GM12874 (cell line): ENCODE data around the gene RWDD2A.

Experiments
- TF ChIP-seq, protein P1 (sequence below): IDR thresholded peaks from 2 replicates; pipeline ENCODE4 v1.5.1; 2011; ENCODE audit warnings: low read depth, mild to moderate bottlenecking, control low read depth, low read length, moderate library complexity; ENCODE audit not compliant: insufficient read depth

RWDD2A gene

DNA sequence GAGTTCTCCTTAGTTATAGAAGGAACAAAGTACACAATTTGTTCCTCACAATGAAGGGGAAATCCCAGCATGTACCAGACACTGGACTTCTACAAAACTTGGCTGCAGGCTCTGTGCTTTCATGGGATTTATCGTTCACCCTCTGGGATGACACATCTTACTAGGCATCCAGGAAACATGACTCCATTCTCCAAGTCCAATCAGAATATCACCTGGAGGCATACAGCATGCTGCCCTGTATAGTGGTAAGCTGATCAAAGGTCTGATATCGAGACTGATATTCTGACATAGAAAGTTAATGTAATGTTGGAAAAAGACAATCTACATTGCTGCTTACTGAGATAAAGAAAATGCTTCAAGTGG is 6.7 kb downstream of the RWDD2A start:
- TF ChIP-seq, protein P1, sequence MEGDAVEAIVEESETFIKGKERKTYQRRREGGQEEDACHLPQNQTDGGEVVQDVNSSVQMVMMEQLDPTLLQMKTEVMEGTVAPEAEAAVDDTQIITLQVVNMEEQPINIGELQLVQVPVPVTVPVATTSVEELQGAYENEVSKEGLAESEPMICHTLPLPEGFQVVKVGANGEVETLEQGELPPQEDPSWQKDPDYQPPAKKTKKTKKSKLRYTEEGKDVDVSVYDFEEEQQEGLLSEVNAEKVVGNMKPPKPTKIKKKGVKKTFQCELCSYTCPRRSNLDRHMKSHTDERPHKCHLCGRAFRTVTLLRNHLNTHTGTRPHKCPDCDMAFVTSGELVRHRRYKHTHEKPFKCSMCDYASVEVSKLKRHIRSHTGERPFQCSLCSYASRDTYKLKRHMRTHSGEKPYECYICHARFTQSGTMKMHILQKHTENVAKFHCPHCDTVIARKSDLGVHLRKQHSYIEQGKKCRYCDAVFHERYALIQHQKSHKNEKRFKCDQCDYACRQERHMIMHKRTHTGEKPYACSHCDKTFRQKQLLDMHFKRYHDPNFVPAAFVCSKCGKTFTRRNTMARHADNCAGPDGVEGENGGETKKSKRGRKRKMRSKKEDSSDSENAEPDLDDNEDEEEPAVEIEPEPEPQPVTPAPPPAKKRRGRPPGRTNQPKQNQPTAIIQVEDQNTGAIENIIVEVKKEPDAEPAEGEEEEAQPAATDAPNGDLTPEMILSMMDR = no peak

DNA sequence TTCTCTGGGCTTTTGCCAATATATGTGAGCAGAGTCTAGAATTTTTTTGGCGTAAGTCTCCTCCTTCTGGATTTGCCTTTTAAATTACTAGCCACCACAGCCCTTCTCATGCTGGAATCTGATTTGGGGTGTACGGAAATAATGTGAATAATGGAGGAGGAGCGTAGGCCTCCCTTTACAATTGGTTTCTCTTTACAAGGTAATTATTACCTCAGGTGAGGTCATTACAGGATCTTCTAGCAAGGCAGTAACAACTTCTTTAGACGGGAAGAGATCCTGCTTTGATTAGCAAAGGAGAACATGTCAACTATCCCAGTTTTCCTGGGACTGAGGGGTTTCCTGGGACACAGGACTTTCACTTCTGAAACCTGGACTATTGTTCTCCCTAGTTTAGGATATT is 8.9 kb downstream of the RWDD2A start:
- TF ChIP-seq, protein P1 = no peak

DNA sequence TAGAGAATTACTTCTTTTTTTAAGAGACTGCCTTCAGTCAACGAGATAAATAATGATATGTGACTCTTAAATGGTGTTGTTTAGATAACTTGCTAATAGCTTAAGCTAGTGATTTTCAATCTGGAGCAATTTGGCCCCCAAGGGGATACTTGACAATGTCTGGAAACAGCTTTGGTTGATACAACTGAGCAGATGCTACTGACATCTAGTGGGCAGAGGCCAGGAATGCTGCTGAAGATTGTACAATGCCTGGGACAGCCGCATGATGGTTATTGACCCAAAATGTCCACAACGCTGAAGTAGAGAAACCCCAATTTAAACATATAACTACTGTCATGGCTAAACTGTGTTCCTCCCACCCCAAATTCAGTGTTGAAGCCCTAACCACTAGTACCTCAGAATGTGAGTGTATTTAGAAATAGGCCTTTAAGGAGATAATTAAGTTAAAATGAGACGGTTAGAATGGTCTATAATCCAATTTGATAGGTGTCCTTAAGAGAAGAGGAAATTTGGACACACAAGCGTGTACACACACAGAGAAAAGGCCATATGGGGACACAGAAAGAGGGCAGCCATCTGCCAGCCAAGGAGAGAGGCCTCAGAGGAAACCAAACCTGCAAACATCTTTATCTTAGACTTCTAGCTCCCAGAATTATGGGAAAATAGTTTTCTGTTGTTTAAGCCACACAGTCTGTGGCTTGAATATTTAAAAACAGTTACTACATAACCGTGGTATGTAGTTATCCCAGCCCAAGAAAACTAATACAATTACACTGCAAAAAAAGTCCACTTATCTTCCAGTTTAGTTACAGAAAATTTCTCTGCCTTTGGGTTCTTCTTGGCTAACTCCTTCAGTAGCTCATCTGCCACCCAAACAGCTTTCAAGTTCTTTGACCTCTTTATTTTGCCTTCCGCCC is 22.2 kb downstream of the RWDD2A start:
- TF ChIP-seq, protein P1 = peak; percentile 79

DNA sequence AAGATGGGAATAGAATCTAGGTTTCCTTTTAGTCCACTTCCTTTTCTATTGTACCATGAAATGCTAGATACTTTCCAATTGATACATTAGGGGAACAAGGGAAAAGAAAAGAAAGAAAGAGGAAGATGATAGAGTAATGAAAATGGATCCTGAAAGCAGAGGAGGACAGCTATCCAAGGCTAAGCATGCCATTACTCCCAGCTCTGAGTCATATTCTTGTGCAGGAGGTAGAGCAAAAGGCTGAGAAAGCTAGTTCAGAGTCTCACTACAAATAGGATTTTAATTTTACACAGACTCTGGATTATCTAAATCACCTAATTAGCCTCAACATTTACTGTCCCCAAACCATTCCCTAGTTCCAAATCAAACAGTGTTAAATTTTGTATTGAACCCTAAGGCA is 23.6 kb downstream of the RWDD2A start:
- TF ChIP-seq, protein P1 = no peak

DNA sequence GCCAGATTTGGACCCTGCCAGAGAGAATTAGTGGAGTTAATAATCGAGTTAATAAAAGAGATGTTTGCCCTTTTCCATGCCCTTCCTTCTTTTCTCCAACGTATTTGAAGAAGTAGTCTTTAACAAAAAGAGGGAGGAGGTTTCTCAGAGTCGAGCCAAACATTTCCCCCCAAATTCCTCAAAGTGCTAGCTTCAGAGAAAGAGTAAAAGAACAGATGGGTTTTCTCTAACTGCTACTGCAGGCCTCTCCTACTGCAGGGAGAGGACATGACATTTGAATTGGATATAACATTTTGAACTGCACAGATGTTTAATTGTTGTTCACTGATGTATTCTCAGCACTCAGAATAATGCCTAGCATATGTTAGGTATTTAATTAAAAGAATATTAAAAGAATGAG is 25.5 kb downstream of the RWDD2A start:
- TF ChIP-seq, protein P1 = no peak

DNA sequence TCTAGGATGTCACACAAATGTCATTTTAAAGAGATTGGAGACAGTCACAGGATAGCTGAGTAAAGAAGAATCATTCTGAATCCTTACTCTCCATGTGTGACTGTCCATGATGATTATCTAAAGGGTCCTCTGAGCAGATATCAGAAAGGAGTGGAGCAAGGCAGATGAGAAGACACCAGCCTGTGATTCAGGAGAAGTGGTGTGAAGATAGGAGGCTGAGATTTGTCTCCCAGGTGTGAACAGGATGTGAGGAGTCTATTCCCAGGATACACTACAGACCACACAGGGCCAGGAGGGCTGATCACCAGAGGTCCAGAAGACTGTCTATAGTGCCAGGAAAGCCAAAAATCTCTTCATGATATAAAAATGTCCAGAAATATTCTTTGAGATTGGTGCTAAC is 27.0 kb downstream of the RWDD2A start:
- TF ChIP-seq, protein P1 = no peak

DNA sequence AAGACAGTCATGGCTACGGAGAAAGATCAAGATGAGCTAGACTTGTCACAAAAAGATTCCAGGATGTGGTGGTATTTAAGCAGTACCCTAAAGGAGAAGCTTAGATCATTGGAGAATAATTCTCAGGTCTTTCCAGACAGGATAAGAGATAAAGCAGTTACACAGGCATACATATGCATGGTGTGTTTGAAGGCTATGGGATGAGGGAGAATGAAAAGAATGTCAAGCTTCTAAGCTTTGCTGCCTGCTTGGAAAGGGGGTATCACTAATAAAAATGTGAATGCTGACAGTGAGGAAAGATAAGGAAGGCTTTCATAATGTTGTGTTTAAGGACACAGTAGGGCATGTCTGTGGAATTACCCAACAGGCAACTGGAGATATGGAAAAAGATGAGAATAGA is 28.1 kb downstream of the RWDD2A start:
- TF ChIP-seq, protein P1 = no peak
